Endodermal cell (in vitro differentiated cells): ENCODE measurements around the gene B4GALT5. TPM values are rescaled to one million over a fixed set of nuclear protein-coding genes. Genes with fewer than 3 reads are reported as not detected.

ENCODE experiments used
- DNase-seq: peaks from one replicate; pipeline ENCODE4 v3.0.0-alpha.2; 2017
- H3K27ac ChIP-seq: 2 replicates; pipeline ENCODE4 v1.5.1; 2013; ENCODE audit warnings: mild to moderate bottlenecking, low read depth, low read length, moderate library complexity
- H3K27me3 ChIP-seq: 2 replicates; pipeline ENCODE4 v1.6.1; 2013; ENCODE audit warnings: mild to moderate bottlenecking, low read length, moderate library complexity; ENCODE audit not compliant: insufficient read depth, control insufficient read depth, poor library complexity, severe bottlenecking
- H3K36me3 ChIP-seq: 2 replicates; pipeline ENCODE4 v1.7.0; 2013; ENCODE audit warnings: mild to moderate bottlenecking, low read length, moderate library complexity; ENCODE audit not compliant: control insufficient read depth, insufficient read depth
- H3K4me1 ChIP-seq: one replicate; pipeline ENCODE4 v1.7.0; 2013; ENCODE audit warnings: low read length; ENCODE audit not compliant: control insufficient read depth, insufficient read depth
- H3K4me3 ChIP-seq: 2 replicates; pipeline ENCODE4 v1.5.1; 2013; ENCODE audit warnings: mild to moderate bottlenecking, low read length, moderate library complexity
- H3K9ac ChIP-seq: 2 replicates; pipeline ENCODE4 v1.6.1; 2013; ENCODE audit warnings: mild to moderate bottlenecking, low read length, moderate library complexity; ENCODE audit not compliant: poor library complexity, severe bottlenecking; ENCODE audit errors: extremely low read depth
- H3K9me3 ChIP-seq: 2 replicates; pipeline ENCODE4 v1.6.1; 2013; ENCODE audit warnings: mild to moderate bottlenecking, low read length, moderate library complexity; ENCODE audit not compliant: control insufficient read depth
- H3K27ac Mint-ChIP-seq: 2 replicates; pipeline ENCODE4 v1.8.0; 2020; ENCODE audit warnings: mixed read lengths
- H3K27me3 Mint-ChIP-seq: 2 replicates; pipeline ENCODE4 v1.8.0; 2021; ENCODE audit warnings: mild to moderate bottlenecking, mixed read lengths; ENCODE audit not compliant: insufficient read depth
- H3K36me3 Mint-ChIP-seq: 2 replicates; pipeline ENCODE4 v1.8.0; 2020; ENCODE audit warnings: low read depth, mixed read lengths
- H3K4me1 Mint-ChIP-seq: 2 replicates; pipeline ENCODE4 v1.8.0; 2020; ENCODE audit warnings: mixed read lengths
- H3K4me3 Mint-ChIP-seq: 2 replicates; pipeline ENCODE4 v1.8.0; 2020; ENCODE audit warnings: mild to moderate bottlenecking, moderate library complexity, mixed read lengths
- H3K9me3 Mint-ChIP-seq: 2 replicates; pipeline ENCODE4 v1.8.0; 2020; ENCODE audit warnings: mild to moderate bottlenecking, mixed read lengths
- WGBS, 2 experiments: methylation state at CpG; one replicate each; pipeline versions ENCODE4 v1.1.5 to v1.1.7; 2013; ENCODE audit warnings: missing lambda C conversion rate in 2 of 2, mixed read lengths in 1 of 2; ENCODE audit not compliant: insufficient coverage in 1 of 2, insufficient read length in 1 of 2; 5-methylcytosine and 5-hydroxymethylcytosine counted together
- total RNA-seq, 2 donors: library from RNA; stranded (reverse); fragmentation: NEBNext Ultra II Directional in 1 of 2; extraction: Animal tissue kit (Norgen Biotek cat#: 25700) in 1 of 2; gene quantifications; 2 replicates in 1 of 2; 3 replicates in 1 of 2; pipeline ENCODE4 v1.2.1, GENCODE V29; 2021
- TF ChIP-seq, protein P1 (sequence below): fragments of 200-600 bp; sonication (generic); conservative IDR thresholded peaks from 2 replicates; pipeline ENCODE4 v1.5.0; 2021; ENCODE audit warnings: antibody characterized with exemption, mild to moderate bottlenecking

B4GALT5 gene
- total RNA-seq, 2 donors from 2014 or later = 57.0 to 58.8 TPM

DNA sequence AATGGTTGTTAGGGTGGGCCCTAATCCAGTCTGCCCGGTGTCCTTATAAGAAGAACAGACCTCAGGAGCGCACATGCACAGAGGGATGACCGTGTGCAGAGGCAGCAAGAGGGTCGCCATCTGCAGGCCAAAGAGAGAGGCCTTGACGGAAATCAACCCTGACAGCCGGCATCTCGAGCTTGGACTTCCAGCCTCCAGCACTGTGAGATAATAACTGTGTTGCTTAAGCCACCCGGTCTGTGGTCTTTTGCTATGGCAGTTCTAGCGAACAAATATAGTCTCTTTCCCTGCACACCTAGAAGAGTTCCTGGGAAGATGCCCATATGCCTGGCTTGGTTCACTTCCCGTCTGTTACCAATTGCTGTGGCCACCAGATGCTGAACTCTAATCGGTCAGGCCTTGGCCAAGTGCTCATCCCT lies 110.5 kb downstream of the B4GALT5 start:
- peaks cover 4% of the 10 kb centered on the region for H3K27me3 Mint-ChIP-seq
- no peak overlapping the region for H3K4me3 Mint-ChIP-seq
- Histone ChIP-seq H3K9ac (no peak overlapping the region), H3K4me1 (no peaks in the 10 kb centered on the region), H3K36me3 (no peaks in the 10 kb centered on the region), H3K27me3 (peaks cover 9% of the 10 kb centered on the region), H3K4me3 (no peak overlapping the region), H3K27ac (no peak overlapping the region), H3K9me3 (no peaks in the 10 kb centered on the region)
- no peak overlapping the region for H3K27ac Mint-ChIP-seq
- WGBS, 2 experiments = 55 to 65% methylated on average over 8 to 11 of the region's 11 CpGs
- peak; percentile 82 for DNase-seq
- no peaks in the 10 kb centered on the region for H3K9me3 Mint-ChIP-seq
- H3K4me1 Mint-ChIP-seq = no peaks in the 10 kb centered on the region
- TF ChIP-seq, protein P1, sequence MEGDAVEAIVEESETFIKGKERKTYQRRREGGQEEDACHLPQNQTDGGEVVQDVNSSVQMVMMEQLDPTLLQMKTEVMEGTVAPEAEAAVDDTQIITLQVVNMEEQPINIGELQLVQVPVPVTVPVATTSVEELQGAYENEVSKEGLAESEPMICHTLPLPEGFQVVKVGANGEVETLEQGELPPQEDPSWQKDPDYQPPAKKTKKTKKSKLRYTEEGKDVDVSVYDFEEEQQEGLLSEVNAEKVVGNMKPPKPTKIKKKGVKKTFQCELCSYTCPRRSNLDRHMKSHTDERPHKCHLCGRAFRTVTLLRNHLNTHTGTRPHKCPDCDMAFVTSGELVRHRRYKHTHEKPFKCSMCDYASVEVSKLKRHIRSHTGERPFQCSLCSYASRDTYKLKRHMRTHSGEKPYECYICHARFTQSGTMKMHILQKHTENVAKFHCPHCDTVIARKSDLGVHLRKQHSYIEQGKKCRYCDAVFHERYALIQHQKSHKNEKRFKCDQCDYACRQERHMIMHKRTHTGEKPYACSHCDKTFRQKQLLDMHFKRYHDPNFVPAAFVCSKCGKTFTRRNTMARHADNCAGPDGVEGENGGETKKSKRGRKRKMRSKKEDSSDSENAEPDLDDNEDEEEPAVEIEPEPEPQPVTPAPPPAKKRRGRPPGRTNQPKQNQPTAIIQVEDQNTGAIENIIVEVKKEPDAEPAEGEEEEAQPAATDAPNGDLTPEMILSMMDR = peak; percentile 75
- no peaks in the 10 kb centered on the region for H3K36me3 Mint-ChIP-seq

DNA sequence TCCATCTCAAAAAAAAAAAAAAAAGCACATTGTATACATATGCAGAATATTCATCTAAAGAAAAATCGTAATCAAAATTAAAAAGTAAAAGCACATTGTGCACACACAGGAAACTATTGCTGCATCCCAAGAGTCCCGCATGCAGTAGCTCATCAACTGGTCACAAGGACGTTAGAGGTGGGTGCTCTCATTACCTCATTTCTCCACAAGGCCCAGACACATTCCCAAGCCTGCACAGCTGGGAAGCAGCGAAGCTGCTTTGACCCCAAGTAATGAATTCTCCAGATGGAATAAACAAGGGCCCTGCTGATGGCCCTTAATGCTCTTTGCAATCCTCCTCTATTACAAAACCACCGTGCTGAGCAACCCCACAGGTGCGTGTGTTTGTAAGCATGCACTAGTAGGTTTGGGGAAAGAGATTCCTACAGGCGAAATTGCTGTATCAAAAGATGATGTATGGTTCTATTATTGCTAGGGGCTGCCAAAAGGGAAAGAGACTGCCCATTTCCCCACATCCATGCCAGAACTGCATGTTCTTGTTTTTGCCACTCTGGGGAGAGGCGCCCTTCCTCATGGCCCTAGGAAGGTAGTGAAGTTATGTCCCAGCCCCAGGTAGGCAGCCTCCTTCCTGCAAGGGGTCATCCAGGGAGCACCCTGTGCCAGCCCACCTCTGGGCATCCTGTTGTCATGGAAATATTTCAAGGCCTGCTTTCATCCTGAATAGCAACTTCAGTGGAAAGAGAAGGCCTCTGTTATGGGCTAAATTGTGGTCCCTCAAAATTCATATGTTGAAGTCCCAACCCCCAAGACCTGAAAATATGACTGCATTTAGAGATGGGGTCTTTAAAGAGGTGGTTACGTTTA lies 111.1 kb downstream of the B4GALT5 start:
- H3K27me3 ChIP-seq = peaks cover 3% of the 10 kb centered on the region
- Mint-ChIP-seq H3K4me1 (no peaks in the 10 kb centered on the region), H3K27me3 (no peaks in the 10 kb centered on the region), H3K36me3 (no peaks in the 10 kb centered on the region), H3K9me3 (no peaks in the 10 kb centered on the region), H3K4me3 (no peak overlapping the region), H3K27ac (no peak overlapping the region)
- 85 to 90% methylated on average over 4 to 9 of the region's 9 CpGs for WGBS, 2 experiments
- no peak overlapping the region for H3K4me3 ChIP-seq
- no peak for DNase-seq
- no peaks in the 10 kb centered on the region for H3K36me3 ChIP-seq
- no peaks in the 10 kb centered on the region for H3K9me3 ChIP-seq
- H3K27ac ChIP-seq = no peak overlapping the region
- H3K4me1 ChIP-seq = no peaks in the 10 kb centered on the region
- TF ChIP-seq, protein P1 = no peak
- H3K9ac ChIP-seq = no peak overlapping the region

DNA sequence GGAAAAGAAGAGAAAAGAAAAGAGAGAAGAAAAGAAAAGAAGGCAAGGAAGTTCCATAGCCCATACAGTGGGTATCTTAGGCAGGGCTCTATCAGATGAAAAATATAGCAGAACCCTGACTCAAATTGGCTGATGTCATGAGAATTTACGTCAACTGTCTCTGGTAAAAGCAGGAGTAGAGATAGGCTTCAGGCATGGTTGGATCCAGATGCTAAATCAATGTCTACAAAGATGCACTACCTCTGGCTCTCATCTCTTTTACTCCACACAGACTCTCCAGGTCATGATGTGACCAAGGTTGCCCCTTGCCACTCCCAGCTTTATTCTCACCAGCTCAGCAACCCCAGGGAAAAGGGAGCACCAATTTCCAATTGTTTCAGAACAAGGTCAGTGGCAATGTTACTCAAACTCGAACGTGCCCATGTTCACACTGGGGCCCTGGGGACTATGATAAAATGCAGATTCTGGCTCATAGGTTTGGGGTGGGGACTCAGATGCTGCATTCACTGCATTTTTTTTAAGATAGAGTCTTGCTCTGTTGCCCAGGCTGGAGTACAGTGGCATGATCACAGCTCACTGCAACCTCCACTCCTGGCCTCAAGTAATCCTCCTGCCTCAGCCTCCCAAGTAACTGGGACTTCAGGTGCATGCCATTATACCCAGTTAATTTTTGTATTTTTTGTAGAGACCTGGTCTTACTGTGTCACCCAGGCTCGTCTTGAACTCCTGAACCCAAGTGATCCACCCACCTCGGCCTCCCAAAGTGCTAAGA lies 112.3 kb downstream of the B4GALT5 start:
- H3K36me3 Mint-ChIP-seq = no peaks in the 10 kb centered on the region
- Histone ChIP-seq H3K36me3 (no peaks in the 10 kb centered on the region), H3K9me3 (no peaks in the 10 kb centered on the region), H3K4me1 (no peaks in the 10 kb centered on the region), H3K27me3 (no peaks in the 10 kb centered on the region), H3K27ac (no peak overlapping the region), H3K4me3 (no peak overlapping the region), H3K9ac (no peak overlapping the region)
- H3K4me1 Mint-ChIP-seq = no peaks in the 10 kb centered on the region
- TF ChIP-seq, protein P1 = no peak
- no peak overlapping the region for H3K27ac Mint-ChIP-seq
- 89 to 95% methylated on average over 5 of the region's 5 CpGs for WGBS, 2 experiments
- H3K27me3 Mint-ChIP-seq = no peaks in the 10 kb centered on the region
- H3K9me3 Mint-ChIP-seq = no peaks in the 10 kb centered on the region
- no peak for DNase-seq
- no peak overlapping the region for H3K4me3 Mint-ChIP-seq
